Neuronal stem cell (in vitro differentiated cells): ENCODE data around the gene ANKMY1.
A peak's percentile ranks its signal among the peaks of the same experiment; 100 is the strongest.

Source experiments
- DNase-seq: peaks from one replicate; pipeline ENCODE4 v3.0.0-alpha.2; 2013; ENCODE audit warnings: low spot score
- H2AFZ ChIP-seq: one replicate; pipeline ENCODE4 v1.6.1; 2013; ENCODE audit warnings: mild to moderate bottlenecking, low read length, inconsistent platforms
- H2AK5ac ChIP-seq: 2 replicates; pipeline ENCODE4 v1.6.1; 2013; ENCODE audit warnings: low read depth, mild to moderate bottlenecking, inconsistent platforms, low read length, moderate library complexity, mixed read lengths
- H2BK120ac ChIP-seq: 2 replicates; pipeline ENCODE4 v1.6.1; 2013; ENCODE audit warnings: low read depth, mild to moderate bottlenecking, inconsistent platforms, low read length, moderate library complexity, mixed read lengths
- H2BK12ac ChIP-seq: one replicate; pipeline ENCODE4 v1.6.1; 2013; ENCODE audit warnings: low read length, inconsistent platforms
- H2BK15ac ChIP-seq: 2 replicates; pipeline ENCODE4 v1.6.1; 2013; ENCODE audit warnings: mild to moderate bottlenecking, low read length, inconsistent platforms, mixed read lengths
- H2BK5ac ChIP-seq: one replicate; pipeline ENCODE4 v1.6.1; 2013; ENCODE audit warnings: inconsistent platforms, mild to moderate bottlenecking, low read length, moderate library complexity
- H3K14ac ChIP-seq: one replicate; pipeline ENCODE4 v1.6.1; 2013; ENCODE audit warnings: low read length, inconsistent platforms
- H3K18ac ChIP-seq: 2 replicates; pipeline ENCODE4 v1.6.1; 2013; ENCODE audit warnings: low read length, inconsistent platforms
- H3K23ac ChIP-seq: 2 replicates; pipeline ENCODE4 v1.6.1; 2013; ENCODE audit warnings: low read depth, mild to moderate bottlenecking, mixed read lengths, low read length, inconsistent platforms; ENCODE audit not compliant: poor library complexity
- H3K27ac ChIP-seq: replicated peaks from 3 replicates; pipeline ENCODE4 v1.5.1; 2013; ENCODE audit warnings: low read length, inconsistent platforms
- H3K27me3 ChIP-seq, 3 experiments: 2 replicates each; pipeline ENCODE4 v1.6.1; 2013; ENCODE audit warnings: low read length in 3 of 3, mild to moderate bottlenecking in 2 of 3, inconsistent platforms in 1 of 3, low read depth in 1 of 3, mixed read lengths in 1 of 3, moderate library complexity in 1 of 3; ENCODE audit not compliant: control insufficient read depth in 3 of 3, insufficient read depth in 3 of 3
- H3K36me3 ChIP-seq, 2 donors: replicated peaks in 1 of 2; 2 replicates each; pipeline ENCODE4 v1.6.1; 2013; ENCODE audit warnings: low read length in 2 of 2; ENCODE audit not compliant: control insufficient read depth in 2 of 2, insufficient read depth in 2 of 2
- H3K4ac ChIP-seq: 2 replicates; pipeline ENCODE4 v1.6.1; 2013; ENCODE audit warnings: inconsistent platforms, mild to moderate bottlenecking, low read length, moderate library complexity
- H3K4me1 ChIP-seq, 2 donors: 1 replicate in 1 of 2; 2 replicates in 1 of 2; pipeline ENCODE4 v1.6.1; 2013; ENCODE audit warnings: low read length in 2 of 2, low read depth in 1 of 2; ENCODE audit not compliant: control insufficient read depth in 2 of 2, insufficient read depth in 1 of 2
- H3K4me2 ChIP-seq: one replicate; pipeline ENCODE4 v1.6.1; 2013; ENCODE audit warnings: mild to moderate bottlenecking, low read length, inconsistent platforms; ENCODE audit not compliant: insufficient read depth, poor library complexity, severe bottlenecking
- H3K4me3 ChIP-seq, 2 donors: 2 replicates each; pipeline ENCODE4 v1.5.1; 2013; ENCODE audit warnings: low read length in 2 of 2, mild to moderate bottlenecking in 2 of 2, inconsistent platforms in 1 of 2, moderate library complexity in 1 of 2
- H3K79me1 ChIP-seq: one replicate; pipeline ENCODE4 v1.6.1; 2013; ENCODE audit warnings: low read depth, mild to moderate bottlenecking, inconsistent platforms, low read length, moderate library complexity
- H3K9ac ChIP-seq: one replicate; pipeline ENCODE4 v1.6.1; 2013; ENCODE audit warnings: mild to moderate bottlenecking, low read depth, low read length, inconsistent platforms; ENCODE audit not compliant: poor library complexity
- H3K9me3 ChIP-seq, 2 donors: replicated peaks in 1 of 2; 2 replicates each; pipeline versions ENCODE3 to v1.6.1; 2013; ENCODE audit warnings: low read length in 2 of 2, mild to moderate bottlenecking in 2 of 2, inconsistent platforms in 1 of 2, low read depth in 1 of 2, mixed read lengths in 1 of 2, moderate library complexity in 1 of 2; ENCODE audit not compliant: control insufficient read depth in 2 of 2, insufficient read depth in 1 of 2
- H4K8ac ChIP-seq: one replicate; pipeline ENCODE4 v1.6.1; 2013; ENCODE audit warnings: low read depth, mild to moderate bottlenecking, inconsistent platforms, low read length, moderate library complexity
- H4K91ac ChIP-seq: one replicate; pipeline ENCODE4 v1.6.1; 2013; ENCODE audit warnings: low read length, low read depth, mild to moderate bottlenecking, inconsistent platforms; ENCODE audit not compliant: poor library complexity
- WGBS, 2 donors: extraction: QIAGEN DNeasy Blood & Tissue Kit; methylation state at CpG; one replicate each; pipeline ENCODE4 v1.1.7; 2013; ENCODE audit warnings: missing lambda C conversion rate in 2 of 2, mixed read lengths in 1 of 2; ENCODE audit not compliant: insufficient read length in 2 of 2, insufficient replicate concordance in 1 of 2; ENCODE audit errors: extremely low coverage in 2 of 2; 5-methylcytosine and 5-hydroxymethylcytosine counted together

Gene ANKMY1

DNA sequence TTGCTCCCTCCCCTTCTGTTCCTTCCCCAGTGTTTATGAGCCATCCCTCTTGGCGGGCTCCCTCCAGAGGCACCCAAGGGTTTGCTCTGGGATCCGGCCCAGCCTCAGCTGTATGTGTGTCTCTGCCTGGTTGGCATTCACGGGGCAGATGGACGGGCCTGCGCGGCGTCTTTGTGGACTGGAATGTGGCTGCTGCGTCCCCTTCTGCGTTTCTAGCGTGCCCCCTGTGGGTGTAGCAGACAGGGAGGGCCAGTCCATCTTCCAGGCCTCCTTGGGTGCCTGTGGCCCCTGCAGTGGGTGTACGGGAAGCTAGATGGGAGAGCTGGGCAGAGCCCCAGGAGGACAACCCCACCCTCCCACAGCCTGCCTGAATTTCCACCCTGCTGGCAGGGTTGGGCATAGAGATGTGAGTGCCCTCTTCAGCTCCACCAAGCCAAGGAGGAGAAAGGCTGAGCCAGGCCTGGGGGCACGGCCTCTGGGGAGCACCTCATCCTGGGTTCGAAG, 106.6 kb downstream of the ANKMY1 start:
- H3K27me3 ChIP-seq = peaks cover 0 to 17% (median 0%) of the 10 kb centered on the region in 3 experiments
- no peak overlapping the region for H3K4me3 ChIP-seq
- H3K79me1 ChIP-seq = peaks cover 43% of the 10 kb centered on the region
- H2AK5ac ChIP-seq = peak overlapping the region; percentile 63
- no peak overlapping the region for H2BK5ac ChIP-seq
- no peak overlapping the region for H3K23ac ChIP-seq
- no peak overlapping the region for H3K27ac ChIP-seq
- no peak overlapping the region for H2BK12ac ChIP-seq
- no peak overlapping the region for H2BK120ac ChIP-seq
- H3K18ac ChIP-seq = peak overlapping the region; percentile 7
- peak overlapping the region; percentile 38 for H3K9ac ChIP-seq
- H3K14ac ChIP-seq = no peak overlapping the region
- no peaks in the 10 kb centered on the region for H3K9me3 ChIP-seq
- peaks cover 2 to 4% of the 10 kb centered on the region in 2 donors for H3K36me3 ChIP-seq
- no peak overlapping the region for H3K4ac ChIP-seq
- H4K91ac ChIP-seq = no peak overlapping the region
- peak overlapping the region; percentile 76 for H2BK15ac ChIP-seq
- WGBS, 2 donors = no CpG with 5 or more reads among the region's 13 CpGs
- H4K8ac ChIP-seq = no peak overlapping the region
- no peak overlapping the region for H3K4me2 ChIP-seq
- H3K4me1 ChIP-seq = peaks cover 41 to 42% of the 10 kb centered on the region in 2 donors
- no peak overlapping the region for H2AFZ ChIP-seq
- DNase-seq = no peak

DNA sequence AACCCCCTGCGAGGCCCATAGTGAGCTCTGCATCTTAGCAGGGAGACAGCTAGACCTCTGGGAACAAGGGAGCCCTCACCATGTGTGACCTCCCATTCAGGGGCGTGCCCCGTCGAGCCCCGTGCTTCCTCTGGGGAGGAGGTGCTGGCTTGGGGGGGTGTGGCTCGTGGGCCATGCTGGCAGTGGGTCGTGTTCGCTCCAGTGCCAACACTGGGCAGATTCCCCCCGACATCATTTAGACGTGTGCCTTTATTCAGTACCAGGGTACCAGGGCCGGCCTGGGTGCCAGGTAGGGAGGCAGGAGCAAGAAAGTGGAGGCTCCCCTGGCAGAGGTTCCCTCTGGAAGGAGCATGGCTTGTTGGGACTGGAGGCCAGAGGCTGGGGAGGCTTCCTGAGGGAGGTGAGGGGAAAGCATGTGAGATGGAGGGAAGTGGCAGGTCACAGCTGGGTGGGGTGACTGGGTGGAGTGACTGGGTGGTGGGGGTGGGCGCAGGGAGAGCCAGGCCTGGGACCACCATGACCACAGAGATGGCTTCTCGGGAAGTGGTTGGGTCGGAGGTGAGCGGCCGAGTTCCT, 107.2 kb downstream of the ANKMY1 start:
- Histone ChIP-seq H3K4me1 (peaks cover 38 to 40% of the 10 kb centered on the region in 2 donors), H3K36me3 (peaks cover 7 to 10% of the 10 kb centered on the region in 2 donors), H4K91ac (no peak overlapping the region), H2BK15ac (no peak overlapping the region), H3K27me3 (peaks cover 0 to 16% (median 0%) of the 10 kb centered on the region in 3 experiments), H3K14ac (no peak overlapping the region), H2AFZ (no peak overlapping the region), H2BK12ac (no peak overlapping the region), H3K4me2 (no peak overlapping the region), H2BK5ac (no peak overlapping the region), H3K4me3 (peak overlapping the region in 1 of 2 donors; percentile 32), H2AK5ac (peak overlapping the region; percentile 63), H3K18ac (peak overlapping the region; percentile 65), H3K9me3 (no peaks in the 10 kb centered on the region), H3K9ac (no peak overlapping the region), H3K23ac (no peak overlapping the region), H3K4ac (no peak overlapping the region), H4K8ac (no peak overlapping the region), H2BK120ac (no peak overlapping the region), H3K79me1 (peaks cover 43% of the 10 kb centered on the region), H3K27ac (no peak overlapping the region)
- no peak for DNase-seq
- WGBS, 2 donors = no CpG with 5 or more reads among the region's 16 CpGs

DNA sequence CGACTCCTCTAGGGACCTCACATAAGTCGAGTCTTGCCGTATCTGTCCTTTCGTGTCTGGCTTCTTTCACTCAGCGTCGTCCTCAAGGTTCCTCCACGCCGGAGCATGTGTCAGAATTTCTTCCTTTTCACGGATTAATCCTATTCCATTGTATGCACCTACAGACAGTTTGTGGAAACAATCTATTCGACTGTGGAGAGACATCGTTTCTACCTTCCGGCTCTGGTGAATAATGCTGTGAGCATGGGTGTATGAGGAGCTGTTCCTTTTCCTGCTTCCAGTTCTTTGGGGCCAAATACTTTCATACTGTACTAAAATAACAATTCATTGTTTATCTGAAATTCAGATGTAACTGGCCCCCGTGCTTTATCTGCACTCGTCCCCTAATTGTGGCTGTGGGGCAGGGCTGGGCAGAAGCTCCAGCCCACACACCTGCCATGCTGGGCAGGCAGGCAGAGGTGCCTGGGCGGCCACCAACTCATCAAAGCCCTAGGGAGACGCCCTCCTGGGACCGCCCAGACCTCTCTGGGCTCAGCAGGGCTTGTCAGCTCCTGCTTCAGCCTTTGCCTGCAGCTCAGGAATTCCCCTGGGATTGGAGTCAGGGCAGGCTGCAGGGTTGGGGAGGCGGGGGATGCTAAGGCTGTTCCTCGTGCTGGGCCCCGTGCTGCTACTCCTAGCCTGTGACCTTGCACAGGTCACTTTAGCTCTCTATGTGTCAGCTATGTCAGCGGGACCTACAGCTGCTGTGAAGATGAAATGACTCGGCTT, 107.8 kb downstream of the ANKMY1 start:
- no peak overlapping the region for H3K4ac ChIP-seq
- H3K18ac ChIP-seq = peak overlapping the region; percentile 65
- H2BK5ac ChIP-seq = no peak overlapping the region
- no peak overlapping the region for H2BK15ac ChIP-seq
- H2AFZ ChIP-seq = no peak overlapping the region
- H4K91ac ChIP-seq = no peak overlapping the region
- H3K36me3 ChIP-seq = peaks cover 8 to 16% of the 10 kb centered on the region in 2 donors
- no peak overlapping the region for H4K8ac ChIP-seq
- peak overlapping the region; percentile 63 for H2AK5ac ChIP-seq
- H3K4me1 ChIP-seq = peaks cover 32 to 33% of the 10 kb centered on the region in 2 donors
- no peak overlapping the region for H3K9ac ChIP-seq
- no peak overlapping the region for H3K27ac ChIP-seq
- peak overlapping the region; percentile 27 for H3K23ac ChIP-seq
- no peak overlapping the region for H2BK120ac ChIP-seq
- H3K4me2 ChIP-seq = no peak overlapping the region
- no peak overlapping the region for H2BK12ac ChIP-seq
- H3K14ac ChIP-seq = peak overlapping the region; percentile 23
- no CpG with 5 or more reads among the region's 22 CpGs for WGBS, 2 donors
- no peaks in the 10 kb centered on the region for H3K9me3 ChIP-seq
- H3K4me3 ChIP-seq = no peak overlapping the region
- H3K27me3 ChIP-seq = peaks cover 0 to 13% (median 0%) of the 10 kb centered on the region in 3 experiments
- DNase-seq = no peak
- H3K79me1 ChIP-seq = peaks cover 43% of the 10 kb centered on the region
